Spinal cord (tissue), 10 donors: Measurements from ENCODE around the gene ANKRD36. TPM values are rescaled to one million over a fixed set of nuclear protein-coding genes. Genes with fewer than 3 reads are reported as not detected.
"Not testable (repeated sequence)": the region's sequence is repeated elsewhere in the genome, so short reads cannot be mapped to it uniquely, and the experiment has no call there.

ENCODE experiments used
- DNase-seq, 6 donors: peaks; one replicate each; pipeline versions ENCODE4 v3.0.0 to v3.0.0-alpha.2; 2013 to 2015; ENCODE audit warnings: low spot score in 6 of 6, low read depth in 4 of 6
- H3K27ac ChIP-seq: one replicate; pipeline ENCODE4 v1.5.1; 2013; ENCODE audit warnings: low read depth, low read length, control low read depth
- H3K27me3 ChIP-seq: one replicate; pipeline ENCODE4 v1.6.1; 2013; ENCODE audit warnings: low read length; ENCODE audit not compliant: control insufficient read depth, insufficient read depth
- H3K36me3 ChIP-seq: one replicate; pipeline ENCODE4 v1.6.1; 2013; ENCODE audit warnings: low read length; ENCODE audit not compliant: control insufficient read depth, insufficient read depth
- H3K4me1 ChIP-seq: one replicate; pipeline ENCODE4 v1.6.1; 2013; ENCODE audit warnings: low read length; ENCODE audit not compliant: control insufficient read depth, insufficient read depth
- H3K4me3 ChIP-seq: one replicate; pipeline ENCODE4 v1.5.1; 2013; ENCODE audit warnings: low read depth, low read length, control low read depth
- H3K9me3 ChIP-seq: one replicate; pipeline ENCODE4 v1.6.1; 2013; ENCODE audit warnings: low read length; ENCODE audit not compliant: control insufficient read depth, insufficient read depth
- WGBS: methylation state at CpG from one replicate; pipeline ENCODE4 v1.1.5; 2013; ENCODE audit warnings: missing lambda C conversion rate; ENCODE audit not compliant: insufficient coverage; 5-methylcytosine and 5-hydroxymethylcytosine counted together
- polyA plus RNA-seq, 2 donors: library from polyadenylated mRNA; unstranded; fragments of 120-200 nt; gene quantifications; one replicate each; pipeline ENCODE4 v1.2.1, GENCODE V29; 2013; ENCODE audit not compliant: insufficient read length in 2 of 2
- total RNA-seq, 2 donors: library from RNA; depleted of rRNA in 1 of 2; stranded (reverse); fragments of 120-200 nt in 1 of 2; fragments of >200 nt in 1 of 2; gene quantifications; one replicate each; pipeline versions ENCODE4 v1.2.3 to v1.2.4, GENCODE V29; 2013 to 2014
- donor health status: healthy.

The ANKRD36 gene
- total and polyA plus RNA-seq, 4 donors: 17.2 to 164 (median 48.2) TPM

- H3K27ac ChIP-seq, H3K4me1 ChIP-seq, H3K4me3 ChIP-seq, DNase-seq, H3K27me3 ChIP-seq, H3K36me3 ChIP-seq, H3K9me3 ChIP-seq: not testable (repeated sequence)
- WGBS: 94% methylated on average over 5 of the region's 9 CpGs
Measured at GRCh38 chr2:97111246-97111645, 1.7 kb upstream of the ANKRD36 start.

GRCh38 chr2:97112320-97113049 lies 468 bp upstream of the ANKRD36 start:
- Histone ChIP-seq H3K27ac (peak overlapping the region; percentile 91), H3K4me3 (peak overlapping the region; percentile 51)
- not testable (repeated sequence) for H3K4me1 ChIP-seq, H3K36me3 ChIP-seq, H3K27me3 ChIP-seq, H3K9me3 ChIP-seq
- 0% methylated on average over 23 of the region's 44 CpGs for WGBS
- DNase-seq: peak in 5 of 6 donors; percentile 12 to 96 (median 53)

GRCh38 chr2:97113882-97114255 lies 916 bp downstream of the ANKRD36 start:
- not testable (repeated sequence) for DNase-seq, H3K9me3 ChIP-seq, H3K27me3 ChIP-seq, H3K4me1 ChIP-seq, H3K36me3 ChIP-seq
- Histone ChIP-seq H3K27ac (peak overlapping the region; percentile 40), H3K4me3 (peak overlapping the region; percentile 59)
- no CpG with 5 or more reads among the region's 18 CpGs for WGBS

DNA sequence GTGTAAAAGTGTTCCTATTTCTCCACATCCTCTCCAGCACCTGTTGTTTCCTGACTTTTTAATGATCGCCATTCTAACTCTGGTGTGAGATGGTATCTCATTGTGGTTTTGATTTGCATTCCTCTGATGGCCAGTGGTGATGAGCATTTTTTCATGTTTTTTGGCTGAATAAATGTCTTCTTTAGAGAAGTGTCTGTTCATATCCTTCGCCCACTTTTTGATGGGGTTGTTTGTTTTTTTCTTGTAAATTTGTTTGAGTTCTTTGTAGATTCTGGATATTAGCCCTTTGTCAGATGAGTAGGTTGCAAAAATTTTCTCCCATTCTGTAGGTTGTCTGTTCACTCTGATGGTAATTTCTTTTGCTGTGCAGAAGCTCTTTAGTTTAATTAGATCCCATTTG lies 16.1 kb downstream of the ANKRD36 start:
- not testable (repeated sequence) for H3K27ac ChIP-seq, H3K4me1 ChIP-seq, H3K4me3 ChIP-seq, H3K36me3 ChIP-seq, H3K27me3 ChIP-seq, DNase-seq, H3K9me3 ChIP-seq
- 100% methylated on average over 1 of the region's 2 CpGs for WGBS

DNA sequence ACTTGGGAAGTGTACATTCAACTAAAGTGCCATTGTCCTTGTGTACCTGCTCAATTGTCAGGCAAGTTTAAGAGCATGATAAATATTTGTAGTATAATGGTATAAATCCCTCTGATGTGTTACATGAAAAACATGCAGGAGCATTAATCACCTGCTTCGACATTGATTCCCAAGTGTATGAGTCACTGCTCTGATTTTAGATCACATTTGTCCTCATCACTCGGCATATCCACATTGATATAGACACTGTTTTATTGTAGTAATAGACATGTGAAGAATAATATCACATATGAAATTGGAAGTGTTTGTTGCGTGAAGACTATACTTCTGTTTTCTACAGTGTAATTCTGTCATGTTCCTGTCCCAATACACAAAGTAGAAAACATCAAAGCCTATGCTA lies 31.1 kb downstream of the ANKRD36 start:
- DNase-seq, H3K4me3 ChIP-seq, H3K27me3 ChIP-seq, H3K4me1 ChIP-seq, H3K36me3 ChIP-seq, H3K9me3 ChIP-seq, H3K27ac ChIP-seq: not testable (repeated sequence)
- WGBS: no CpG with 5 or more reads among the region's 3 CpGs

- H3K4me3 ChIP-seq, DNase-seq, H3K27me3 ChIP-seq, H3K36me3 ChIP-seq, H3K9me3 ChIP-seq, H3K27ac ChIP-seq, H3K4me1 ChIP-seq: not testable (repeated sequence)
- WGBS: 100% methylated on average over 1 of the region's 3 CpGs
Measured at GRCh38 chr2:97166548-97166947, 53.6 kb downstream of the ANKRD36 start.

DNA sequence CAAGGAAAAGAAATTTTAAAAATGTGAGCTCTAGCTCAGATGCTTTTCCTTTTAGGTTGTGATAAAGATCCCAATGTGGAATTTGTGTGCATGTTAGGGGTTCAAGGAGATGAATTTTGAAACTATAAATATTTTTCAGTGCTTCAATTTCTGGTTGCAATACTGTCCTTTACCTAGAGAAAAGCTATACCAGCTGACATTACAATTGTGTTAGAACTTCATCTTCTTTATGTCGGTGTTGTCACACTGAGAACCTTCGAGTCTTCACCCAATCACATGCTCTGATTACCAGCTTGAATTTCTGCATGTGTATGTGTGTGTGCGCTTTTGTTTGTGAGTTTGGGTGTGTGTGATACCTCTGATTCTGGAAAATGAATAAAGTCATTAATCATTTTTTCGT lies 55.0 kb downstream of the ANKRD36 start:
- no CpG with 5 or more reads among the region's 4 CpGs for WGBS
- H3K27me3 ChIP-seq, H3K27ac ChIP-seq, H3K4me1 ChIP-seq, DNase-seq, H3K36me3 ChIP-seq, H3K9me3 ChIP-seq, H3K4me3 ChIP-seq: not testable (repeated sequence)

DNA sequence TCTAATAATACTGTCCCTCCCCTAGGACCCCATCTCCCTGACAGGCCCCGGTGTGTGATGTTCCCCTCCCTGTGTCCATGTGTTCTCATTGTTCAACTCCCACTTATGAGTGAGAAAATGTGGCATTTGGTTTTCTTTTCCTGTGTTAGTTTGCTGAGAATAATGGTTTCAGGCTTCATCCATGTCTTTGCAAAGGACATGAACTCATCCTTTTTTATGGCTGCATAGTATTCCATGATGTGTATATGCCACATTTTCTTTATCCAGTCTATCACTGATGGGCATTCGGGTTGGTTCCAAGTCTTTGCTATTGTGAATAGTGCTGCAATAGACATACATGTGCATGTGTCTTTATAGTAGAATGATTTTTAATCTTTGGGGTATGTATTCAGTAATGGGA lies 55.6 kb downstream of the ANKRD36 start:
- not testable (repeated sequence) for H3K4me1 ChIP-seq, H3K4me3 ChIP-seq, H3K27ac ChIP-seq, H3K27me3 ChIP-seq, H3K36me3 ChIP-seq, H3K9me3 ChIP-seq, DNase-seq
- WGBS: no CpG with 5 or more reads among the region's 2 CpGs

DNA sequence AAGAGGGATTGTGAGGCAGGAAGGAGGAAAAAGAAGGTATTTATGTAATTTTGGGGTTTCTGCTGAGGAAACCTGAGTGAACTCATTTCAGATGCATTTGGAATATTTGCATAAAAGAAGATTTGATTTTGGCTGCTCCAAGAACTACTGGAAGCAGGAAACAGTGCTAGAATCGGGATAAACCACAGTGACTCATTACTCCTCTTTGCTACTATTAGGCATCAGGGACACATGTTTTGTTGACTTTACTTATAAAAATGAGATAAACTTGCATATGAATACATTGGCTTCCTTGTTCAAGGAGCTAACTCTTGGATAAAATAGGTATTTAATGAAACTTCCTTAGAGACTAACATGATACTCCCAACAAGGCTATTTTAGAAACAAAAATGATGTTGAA lies 67.4 kb downstream of the ANKRD36 start:
- H3K4me3 ChIP-seq, H3K27ac ChIP-seq, H3K9me3 ChIP-seq, H3K27me3 ChIP-seq, H3K36me3 ChIP-seq, DNase-seq, H3K4me1 ChIP-seq: not testable (repeated sequence)
- WGBS: no CpG with 5 or more reads among the region's 1 CpG

DNA sequence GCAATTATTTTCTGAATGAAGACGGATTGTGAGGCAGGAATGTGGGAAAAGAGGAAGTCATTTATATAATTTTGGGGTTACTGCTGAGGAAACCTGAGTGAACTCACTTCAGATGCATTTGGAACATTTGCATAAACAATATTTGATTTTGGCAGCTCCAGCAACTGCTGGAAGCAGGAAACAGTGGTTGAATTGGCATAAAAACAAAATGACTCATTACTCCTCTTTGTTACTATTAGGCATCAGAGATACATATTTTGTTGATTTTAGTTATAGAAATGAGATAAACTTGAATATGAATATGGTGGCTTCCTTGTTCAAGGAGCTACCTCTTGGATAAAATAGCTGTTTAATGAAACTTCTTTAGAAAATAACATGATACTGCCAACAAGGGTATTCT lies 82.4 kb downstream of the ANKRD36 start:
- H3K27ac ChIP-seq, DNase-seq, H3K4me1 ChIP-seq, H3K36me3 ChIP-seq, H3K27me3 ChIP-seq, H3K4me3 ChIP-seq, H3K9me3 ChIP-seq: not testable (repeated sequence)
- no CpG with 5 or more reads among the region's 1 CpG for WGBS
